GM12873 (cell line): ENCODE results near the gene CIAPIN1.

Source experiments
- CTCF ChIP-seq: IDR thresholded peaks from 2 replicates; pipeline ENCODE4 v1.5.1; 2012; ENCODE audit warnings: low read depth, mild to moderate bottlenecking, moderate library complexity, low read length, control low read depth; ENCODE audit not compliant: insufficient read depth; ENCODE audit errors: missing control alignments

CIAPIN1 gene

GRCh38 chr16:57380671-57381462, 66.3 kb downstream of the CIAPIN1 start:
- TF ChIP-seq CTCF = no peak

- TF ChIP-seq CTCF = no peak
These were observed 67.6 kb downstream of the CIAPIN1 start for GRCh38 chr16:57379579-57379978.
